Activated CD4-positive, alpha-beta T cell treated with anti-CD3 and anti-CD28 coated beads for 4 hours (primary cell): ENCODE data around the gene KRT81.
"Not testable (repeated sequence)": the region's sequence is repeated elsewhere in the genome, so short reads cannot be mapped to it uniquely, and the experiment has no call there.

Experiments
- DNase-seq, 2 donors: peaks; one replicate each; pipeline ENCODE4 v3.0.0-alpha.2; 2020

The KRT81 gene

DNA sequence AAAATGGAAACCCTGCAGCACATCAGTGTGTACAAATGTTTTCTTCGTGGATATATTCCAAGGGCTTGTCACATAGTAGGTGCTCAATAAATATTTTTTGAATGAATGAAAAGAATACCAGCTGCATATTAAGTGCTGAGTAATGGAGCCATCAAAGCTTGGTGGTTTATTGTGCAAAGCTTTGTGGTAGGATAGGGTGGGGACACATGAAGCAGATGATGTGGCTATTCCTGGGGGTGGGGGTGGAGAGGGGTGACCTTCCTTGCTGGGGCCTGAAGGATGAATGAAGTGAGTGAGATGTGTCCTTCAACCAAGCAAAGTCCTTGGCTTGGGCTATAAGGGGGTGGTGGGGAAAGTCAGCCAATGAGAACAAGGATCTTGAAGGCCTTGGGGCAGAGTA, 4.3 kb upstream of the KRT81 start:
- DNase-seq = no peak

DNA sequence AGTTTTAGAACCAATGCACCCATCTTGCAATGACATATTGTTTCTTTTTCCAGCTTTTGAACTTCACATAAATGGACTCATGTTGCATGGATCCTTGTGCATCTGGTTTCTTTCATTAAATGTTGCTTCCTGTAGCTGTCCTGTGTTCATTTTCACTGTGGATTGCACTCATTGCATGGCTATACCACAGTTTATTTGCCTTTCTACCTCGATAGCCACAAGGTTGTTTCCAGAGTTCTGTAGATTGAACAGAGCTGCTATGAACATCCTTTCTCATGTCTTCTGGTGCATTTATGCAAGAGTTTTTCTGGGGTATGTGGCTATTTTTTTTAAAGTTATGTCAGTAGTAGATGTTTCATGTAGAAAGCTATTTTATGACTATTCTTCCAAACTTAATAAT, 3.5 kb upstream of the KRT81 start:
- no peak for DNase-seq

DNA sequence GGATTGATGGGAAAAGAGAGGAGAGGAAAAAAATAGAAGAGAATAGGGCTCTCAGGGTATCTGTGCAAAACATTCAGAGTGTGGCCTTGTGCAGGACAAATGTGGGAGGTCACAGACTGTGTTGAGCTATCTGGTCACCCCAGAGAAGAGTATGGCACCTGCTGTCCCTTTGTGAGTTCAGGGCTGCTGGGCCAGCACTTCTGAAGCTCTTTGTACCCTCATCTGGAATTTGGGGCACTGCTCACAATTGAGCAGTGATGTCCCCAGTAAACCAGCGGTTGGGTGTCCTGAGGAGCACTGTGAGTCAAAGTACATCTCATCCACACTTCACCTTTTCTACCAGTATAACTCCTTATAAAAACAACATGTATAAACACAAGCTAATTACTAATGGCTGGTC, 2.6 kb upstream of the KRT81 start:
- no peak for DNase-seq

DNA sequence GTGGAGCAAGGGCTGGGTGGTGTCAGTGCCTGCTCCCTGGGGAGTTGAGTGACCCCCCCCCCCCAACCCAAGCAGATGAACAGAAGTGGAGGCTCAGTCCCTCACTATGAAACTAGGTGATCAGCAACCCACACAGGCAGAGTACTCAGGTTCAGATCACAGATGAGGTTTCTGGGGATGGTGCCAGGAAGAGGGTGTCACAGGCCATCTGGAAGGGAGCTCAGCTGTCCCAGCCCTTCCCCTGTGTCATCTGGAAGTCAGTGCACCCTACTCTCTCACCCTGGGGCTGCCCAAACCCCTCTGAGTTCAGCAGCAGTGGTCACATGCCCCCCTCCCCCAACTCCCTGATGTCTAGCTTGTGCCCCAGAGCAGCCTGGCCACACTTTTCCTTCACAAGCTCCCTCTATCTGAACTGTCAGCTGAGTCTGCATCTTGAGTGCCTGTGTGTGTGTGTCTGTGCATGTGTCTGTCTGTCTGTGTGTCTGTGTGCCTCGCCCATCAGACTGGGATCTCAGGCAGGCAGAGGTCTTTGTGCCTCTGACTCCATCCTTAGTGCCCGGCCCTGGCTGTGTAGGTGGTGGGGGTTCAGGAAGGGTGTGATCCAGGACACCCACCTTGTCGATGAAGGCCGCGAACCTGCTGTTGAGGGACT, 725 bp downstream of the KRT81 start:
- DNase-seq = not testable (repeated sequence)

DNA sequence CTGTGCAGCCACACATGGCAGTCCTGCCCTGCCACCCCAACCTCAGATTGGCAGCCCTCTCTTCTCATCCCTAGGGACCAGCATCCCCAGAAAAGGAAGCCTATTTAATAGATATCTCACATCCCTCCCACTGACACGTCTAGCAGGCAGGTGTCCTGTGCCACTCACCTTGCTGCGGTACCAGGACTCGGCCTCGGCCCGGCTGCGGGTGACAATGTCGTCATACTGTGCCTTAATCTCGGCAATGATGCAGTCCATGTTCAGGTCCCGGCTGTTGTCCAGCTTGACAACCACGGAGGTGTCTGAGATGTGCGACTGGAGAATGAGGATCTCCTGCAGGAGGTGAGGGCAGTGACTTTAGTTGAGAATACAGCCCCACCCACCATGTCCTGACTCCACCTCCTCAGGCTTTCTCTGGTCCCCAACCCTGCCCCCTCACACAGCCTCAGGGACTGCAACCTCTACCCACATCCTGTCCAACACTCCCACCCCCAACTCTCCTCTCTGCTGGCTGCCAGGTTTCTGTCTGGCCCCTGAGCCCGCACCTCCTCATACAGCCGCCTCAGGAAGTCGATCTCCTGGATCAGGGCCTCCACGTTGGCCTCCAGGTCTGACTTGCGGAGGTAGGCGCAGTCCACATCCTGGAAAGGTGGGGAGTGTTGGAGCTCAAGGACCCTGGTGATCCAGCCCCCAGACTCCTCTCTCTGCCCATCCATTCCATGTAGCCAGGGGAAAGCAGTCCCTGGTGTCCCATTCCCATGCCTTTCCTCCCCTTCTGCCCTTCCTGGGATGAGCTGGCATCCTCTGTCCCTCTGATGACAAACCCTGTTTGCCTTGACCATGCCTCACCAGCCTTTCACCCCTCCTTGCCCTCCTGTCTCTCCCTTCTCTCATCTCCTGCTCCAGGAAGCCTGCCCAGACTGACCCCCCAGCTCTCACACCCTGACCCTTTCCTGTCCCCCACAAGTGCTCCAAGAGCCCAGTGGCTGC, 3.2 kb downstream of the KRT81 start:
- not testable (repeated sequence) for DNase-seq

DNA sequence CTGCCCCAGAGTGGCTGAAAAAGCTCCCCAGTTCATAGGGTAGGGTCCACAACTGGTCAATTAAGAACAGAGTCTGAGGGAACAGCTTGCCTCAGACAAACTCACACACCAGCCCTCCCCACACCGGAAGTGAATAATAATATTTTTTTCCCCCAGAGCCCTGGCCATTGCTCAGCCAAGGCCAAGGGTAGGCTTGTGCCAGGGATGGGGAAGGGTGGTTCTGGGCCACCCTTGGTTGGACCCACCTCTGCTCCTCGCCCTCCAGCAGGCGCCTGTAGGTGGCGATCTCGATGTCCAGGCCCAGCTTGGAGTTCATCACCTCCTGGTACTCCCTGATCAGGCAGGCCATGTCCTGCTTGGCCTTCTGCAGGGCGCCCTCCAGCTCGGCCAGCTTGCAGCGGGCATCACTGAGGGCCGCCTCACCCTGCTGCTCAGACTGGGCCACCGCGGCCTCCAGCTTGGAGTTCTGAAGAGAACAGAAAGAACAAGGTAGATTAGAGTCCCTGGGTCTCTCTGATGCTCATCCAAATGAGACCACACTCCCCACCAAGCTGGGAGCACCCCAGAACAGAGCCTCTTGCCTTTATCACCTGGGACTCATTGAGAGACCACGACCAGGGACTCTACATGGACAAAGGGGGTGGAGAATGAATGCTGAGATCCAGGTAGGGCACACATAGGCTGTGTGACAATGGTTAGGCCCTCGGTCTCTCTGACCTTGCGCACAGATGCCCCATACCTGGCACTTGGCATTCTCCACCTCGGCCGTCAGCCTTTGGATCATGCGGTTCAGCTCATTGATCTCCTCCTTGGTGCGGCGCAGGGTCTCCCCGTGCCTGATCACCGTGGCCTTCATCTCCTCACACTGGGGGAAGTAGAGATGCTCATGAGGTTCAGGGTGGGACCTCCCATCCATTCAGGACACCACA, 4.2 kb downstream of the KRT81 start:
- DNase-seq = not testable (repeated sequence)

DNA sequence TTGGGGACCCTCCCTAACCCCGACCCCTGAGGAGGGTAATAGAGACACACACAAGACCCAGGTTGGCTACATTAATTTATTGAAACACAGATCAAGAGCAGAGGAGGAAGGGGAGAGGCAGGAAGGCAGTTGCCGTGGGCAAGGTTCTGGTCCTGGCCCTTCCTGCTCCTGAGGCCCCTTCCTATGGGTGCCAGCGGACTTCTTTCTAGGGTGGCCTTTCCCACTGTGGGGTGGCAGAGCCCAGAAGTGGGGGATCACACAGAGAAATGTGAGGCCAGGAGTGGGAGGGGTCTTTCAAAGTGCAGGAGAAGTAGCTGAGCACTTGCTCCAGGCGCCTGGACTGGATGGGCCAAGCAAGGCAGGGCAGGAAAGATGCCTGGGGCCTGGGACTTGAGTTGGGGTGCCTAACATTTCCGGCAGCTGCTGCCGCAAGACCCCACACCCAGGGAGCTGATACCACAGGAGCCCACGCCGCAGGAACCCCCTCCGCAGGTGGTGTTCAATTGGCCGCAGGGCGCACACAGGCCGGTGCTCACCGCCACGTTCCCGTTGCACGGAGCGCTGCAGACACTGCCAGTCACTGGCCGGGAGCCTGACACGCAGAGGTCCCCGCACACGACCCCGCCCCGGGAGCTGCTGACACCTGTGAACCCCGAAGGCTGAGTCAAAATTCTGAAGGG, 5.3 kb downstream of the KRT81 start:
- DNase-seq = no peak

DNA sequence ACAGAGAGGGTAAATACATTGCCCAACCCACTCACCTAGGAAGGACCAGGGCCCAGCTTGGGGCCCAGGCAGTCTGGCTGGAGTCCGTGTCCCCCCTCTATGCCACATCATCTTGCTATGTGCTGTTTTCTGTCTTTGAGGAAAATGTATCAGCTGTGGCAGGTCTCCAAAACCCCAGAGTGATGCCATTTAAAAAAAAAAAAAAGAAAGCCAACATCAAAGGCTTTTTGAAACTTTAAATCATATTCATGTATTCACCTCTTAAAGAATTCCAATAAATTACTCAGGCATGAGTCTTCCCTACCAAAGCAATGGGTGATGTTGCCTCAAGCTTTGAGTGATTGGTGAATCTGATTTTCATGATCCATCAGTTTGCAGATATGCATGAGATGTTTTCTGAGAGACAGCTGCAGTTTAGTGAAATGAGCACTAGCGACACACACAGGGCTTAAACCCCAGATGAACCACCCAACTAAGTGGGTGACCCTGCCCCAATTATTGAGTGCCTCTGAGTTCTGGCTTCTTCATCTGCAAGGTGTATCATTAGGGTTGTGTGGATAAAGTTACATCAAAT, 6.1 kb downstream of the KRT81 start:
- no peak for DNase-seq

DNA sequence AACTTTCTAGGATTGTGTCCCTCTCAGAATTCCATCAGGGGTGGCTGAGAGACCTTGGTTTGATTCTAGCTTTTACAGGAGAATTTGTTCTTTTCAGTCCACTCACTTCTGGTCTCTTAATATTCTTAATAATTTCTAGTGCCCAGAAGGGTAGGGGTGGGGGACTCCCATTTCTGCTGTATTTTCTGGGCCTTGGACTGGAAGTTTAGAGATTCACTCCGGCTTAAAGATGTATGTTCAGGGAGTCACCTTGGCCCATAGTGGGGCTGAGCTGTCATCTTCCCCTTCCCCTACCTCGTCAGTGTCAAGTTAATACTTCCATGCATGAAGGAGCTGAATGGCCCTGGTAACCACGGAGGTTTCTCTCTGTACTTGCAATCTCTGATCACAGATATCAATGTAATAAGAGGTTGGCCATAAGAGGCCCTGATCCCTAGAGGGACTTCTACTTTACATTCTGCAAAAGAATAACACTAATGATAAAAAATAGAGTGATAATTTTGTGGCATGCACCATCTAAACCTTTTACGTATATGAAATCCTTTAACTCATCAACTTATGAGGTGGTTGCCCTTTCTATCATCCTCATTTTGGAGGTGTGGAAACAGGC, 6.7 kb downstream of the KRT81 start:
- no peak for DNase-seq

DNA sequence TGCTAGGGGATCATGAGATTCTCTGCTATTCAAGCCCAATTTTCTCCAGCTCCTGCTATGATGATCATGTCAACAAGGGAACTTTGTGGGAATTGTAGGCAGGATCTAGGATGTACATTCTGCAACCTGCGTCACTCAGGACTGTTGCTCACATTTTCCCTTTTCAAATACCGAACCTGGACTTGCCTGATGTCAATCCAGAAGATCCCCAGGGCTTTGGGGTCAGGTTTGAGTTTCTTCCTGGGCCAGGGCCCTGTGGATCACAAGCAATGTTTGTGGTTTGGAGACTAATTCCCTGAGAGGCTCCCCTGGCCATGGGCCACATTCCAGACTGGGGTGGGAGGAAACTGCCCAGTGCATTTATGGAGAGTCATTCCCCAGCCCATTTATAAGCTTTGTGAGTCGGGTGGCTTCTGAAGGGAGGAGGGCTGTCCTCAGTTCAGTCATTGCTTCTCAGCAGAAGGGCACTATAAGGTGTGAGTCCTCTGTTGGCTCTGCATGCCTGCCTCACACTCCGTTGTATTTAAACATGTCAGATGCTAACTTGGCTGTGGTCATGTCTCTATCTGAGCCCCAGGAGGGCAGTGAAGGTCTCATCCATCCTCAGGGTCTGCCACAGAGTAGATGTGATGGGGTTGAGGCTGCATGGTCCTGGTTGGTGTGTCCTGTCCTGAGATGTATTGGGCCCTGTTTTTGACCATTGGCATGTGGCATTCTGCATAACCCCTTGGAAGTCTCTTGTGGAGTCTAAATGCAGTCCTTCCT, 10.4 kb downstream of the KRT81 start:
- DNase-seq = no peak

DNA sequence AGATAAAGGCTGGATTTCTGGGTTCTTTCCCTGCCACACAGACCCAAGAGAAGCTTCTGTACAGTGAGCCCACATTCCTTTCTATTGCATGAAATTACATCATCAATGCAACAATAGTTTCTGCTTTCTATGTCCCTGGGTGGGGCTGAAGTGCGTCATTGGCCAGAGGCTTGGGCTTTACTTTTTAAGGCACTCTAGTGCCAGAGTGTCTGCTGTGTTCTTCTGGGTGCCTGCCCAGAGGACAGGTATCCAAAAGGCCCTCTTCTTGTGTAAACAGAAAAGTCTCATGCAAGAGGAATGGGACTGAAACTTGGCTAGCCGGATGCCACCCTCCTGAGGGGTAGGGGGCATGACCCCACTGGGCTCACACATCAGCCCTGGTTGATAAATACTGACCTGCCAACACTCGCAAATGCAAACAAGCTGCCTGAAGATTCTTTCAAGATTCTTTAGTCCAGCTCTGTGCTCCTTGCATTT, 11.0 kb downstream of the KRT81 start:
- no peak for DNase-seq

DNA sequence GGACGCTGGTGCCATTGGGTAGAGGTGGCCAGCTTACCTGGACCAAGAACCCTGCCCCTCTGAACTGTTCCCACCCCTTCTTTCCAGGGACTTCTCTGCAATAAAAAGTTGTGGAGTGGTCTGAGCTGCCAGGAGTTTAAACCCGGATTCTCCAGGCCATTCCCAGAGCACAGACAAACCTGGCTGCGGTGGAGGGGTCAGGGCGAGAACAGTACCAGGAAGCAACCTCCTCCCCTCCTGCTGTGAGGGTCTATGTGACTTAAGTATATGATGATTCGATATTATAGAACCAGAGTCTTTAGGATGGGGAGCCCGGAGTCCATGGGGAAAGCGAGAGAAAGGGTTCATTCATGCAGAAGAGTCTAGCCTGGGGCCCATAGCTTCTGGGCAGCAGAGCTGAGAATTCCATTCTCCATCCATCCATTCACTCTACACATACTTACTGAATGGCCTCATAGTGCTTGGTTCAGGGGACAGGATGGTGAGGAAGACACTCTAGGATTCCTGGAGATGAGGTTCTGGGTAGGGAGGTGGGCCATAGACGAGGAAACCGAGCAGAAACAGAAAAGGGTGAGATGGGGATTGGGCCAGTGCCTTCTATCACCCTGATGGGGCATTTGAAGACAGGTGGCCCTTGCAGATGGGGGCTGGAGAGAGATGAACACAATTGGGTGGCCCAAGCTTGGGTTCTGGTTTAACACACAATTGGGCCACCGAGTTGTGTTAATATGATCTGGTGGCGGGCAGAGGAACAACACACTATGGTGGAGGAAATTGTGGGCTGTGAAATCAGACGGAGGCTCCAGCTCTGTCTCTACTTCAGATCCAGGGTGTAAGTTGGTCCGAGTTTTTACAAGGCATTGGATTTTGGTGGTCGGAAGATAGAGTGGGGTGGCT, 11.7 kb downstream of the KRT81 start:
- DNase-seq = no peak

DNA sequence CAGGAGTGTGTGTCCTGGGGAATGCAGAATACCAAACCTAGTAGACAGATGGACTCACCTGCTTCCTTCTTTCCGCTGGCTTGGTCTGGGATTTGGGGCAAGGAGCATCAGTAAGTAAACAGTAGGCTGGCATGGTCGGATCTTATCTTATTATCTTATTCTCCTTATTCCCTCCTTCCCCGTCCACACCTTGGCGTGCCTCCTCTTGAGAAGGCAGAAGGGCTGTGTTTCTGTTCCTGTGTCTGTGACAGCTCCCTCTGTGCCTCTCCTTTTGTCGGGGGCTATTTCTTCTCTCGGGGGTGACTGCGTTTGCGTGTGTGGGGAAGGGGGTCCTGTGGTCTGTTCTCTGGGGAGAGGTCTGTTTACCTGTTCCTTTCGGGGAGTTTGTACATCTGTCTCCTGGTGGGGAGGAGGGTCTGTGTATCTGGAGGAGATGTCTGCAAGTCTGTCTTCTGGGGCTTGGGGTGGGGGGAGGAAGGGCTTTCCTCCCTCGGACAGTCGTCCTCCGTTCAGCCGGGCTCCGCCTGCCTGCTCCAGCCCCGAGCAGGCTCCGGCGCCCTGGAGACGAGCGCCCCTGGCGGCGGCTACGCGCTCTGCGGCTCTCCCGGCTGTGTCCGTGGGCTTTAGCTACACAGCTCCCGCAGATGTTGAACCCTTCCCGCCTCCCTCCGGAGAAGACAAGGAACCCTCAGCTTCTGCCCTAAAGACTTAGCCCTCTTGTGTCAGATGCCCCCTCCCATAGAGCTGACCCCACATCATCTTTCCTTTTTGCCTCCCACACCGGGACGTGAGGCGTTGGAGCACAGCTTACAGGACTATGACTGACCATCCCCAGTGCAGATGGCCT, 12.5 kb downstream of the KRT81 start:
- peak; percentile 41 to 68 for DNase-seq

DNA sequence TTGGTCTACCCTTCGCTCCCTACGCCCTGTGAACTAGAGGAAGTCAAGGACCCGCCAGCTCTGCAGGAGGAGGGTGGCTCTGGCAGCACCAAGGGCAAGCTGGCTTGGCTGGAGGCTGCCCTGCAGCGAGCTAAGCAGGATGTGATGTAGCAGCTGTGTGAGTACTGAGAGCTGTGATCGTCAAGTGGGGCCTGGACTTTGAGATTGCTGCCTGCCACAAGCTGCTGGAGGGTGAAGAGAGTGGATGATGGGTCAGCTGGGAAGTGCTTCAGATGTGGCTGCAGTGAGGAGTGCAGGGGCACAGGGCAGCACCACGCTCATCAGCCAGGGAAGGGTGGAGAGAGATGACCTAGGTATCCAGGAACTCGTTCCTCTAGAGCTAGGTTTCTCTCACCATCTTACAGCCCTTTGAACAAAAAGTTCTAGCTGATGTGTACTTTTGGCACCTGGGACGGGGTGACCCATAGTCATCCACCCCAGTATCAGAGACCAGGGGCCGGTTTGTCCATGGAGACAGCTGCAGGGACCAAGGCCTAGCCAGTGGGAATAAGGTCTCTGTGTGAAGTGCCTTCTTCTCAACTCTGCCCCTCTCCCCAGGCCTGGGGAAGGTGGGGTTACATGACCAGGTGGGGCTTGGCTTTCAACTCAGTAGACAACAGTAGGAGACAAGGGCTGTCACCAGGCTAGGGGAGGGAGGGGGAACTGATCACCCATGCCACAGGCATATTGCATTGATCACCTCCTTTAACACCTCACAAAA, 13.7 kb downstream of the KRT81 start:
- DNase-seq = no peak

DNA sequence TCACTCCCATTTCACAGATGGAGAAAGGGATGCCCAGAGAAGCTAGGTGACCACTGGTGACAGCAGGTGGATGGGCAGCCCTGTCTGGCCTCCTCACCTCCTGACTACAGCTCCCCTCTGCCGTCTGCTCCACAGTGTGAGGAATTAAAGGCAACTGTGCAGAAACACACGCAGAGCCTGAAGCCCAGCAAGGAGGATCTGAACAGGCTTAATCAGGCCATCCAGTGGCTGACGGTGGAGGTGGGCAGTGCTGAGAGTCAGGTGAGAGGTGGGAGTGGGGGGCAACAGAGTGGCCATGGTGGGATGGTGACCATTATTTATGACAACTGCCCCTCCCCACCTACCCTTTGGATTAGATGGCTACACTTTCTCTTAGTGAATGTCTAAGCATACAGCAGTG, 15.6 kb downstream of the KRT81 start:
- DNase-seq = no peak

DNA sequence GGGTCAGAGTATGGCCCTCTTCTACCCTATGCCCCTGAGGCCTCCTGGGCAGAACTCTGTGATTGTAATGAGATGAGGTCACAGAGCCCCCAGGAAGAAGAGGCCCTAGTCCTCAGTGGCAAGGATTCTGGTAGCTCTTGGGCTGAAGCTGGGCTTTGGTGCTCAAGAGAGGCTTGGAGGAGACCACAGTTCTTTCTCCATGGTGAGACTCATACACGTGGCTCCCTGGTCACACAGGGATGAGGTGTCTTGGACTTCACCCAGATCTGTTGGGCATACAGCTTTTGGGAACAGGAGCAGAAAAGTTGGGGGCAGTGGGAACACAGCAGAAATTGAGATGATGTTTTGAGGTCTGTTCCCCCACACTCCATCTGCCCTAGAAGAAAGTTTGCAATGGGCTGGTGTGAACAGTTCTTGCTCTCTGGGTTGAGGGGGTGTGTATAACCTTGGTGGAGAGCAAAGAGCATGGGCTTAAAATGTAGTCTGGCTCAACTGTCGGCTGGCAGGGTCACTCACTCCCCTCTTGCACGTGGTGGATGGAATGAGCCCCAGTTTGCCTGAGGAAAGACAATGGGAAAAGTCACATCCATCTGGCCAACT, 16.7 kb downstream of the KRT81 start, which contains the start of gene KRT86:
KRT86 (plus strand) TSS at position 125 of the 600 bp plus-strand sequence. CDS start 27,272 bp downstream, outside the sequence.
- no peak for DNase-seq

DNA sequence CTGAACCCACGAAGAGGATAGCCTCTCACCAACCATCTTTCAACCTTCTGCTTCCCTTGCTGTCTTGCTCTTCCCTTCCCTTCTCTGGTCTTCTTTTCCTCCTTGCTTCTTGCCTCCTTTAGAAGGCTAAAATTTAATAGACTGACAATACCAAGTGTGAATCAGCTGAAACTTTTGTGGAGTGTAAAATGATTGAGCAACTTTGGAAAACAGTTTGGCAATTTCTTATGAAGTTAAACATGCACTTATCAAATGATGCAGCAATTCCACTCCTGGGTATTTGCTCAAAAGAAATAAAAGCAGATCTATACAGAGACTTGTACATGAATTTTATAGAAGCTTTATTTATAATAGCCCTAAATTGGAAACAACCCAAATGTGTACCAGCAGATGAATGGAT, 20.2 kb downstream of the KRT81 start:
- DNase-seq = no peak
